ENCODE measurements around the gene PTEN.

GRCh38 chr10:87920538-87920937 is 57.1 kb downstream of the PTEN start:
- no peak for TF ChIP-seq POLR2A (IDR thresholded peaks at IDR 0.05)
- TF ChIP-seq, protein P1, sequence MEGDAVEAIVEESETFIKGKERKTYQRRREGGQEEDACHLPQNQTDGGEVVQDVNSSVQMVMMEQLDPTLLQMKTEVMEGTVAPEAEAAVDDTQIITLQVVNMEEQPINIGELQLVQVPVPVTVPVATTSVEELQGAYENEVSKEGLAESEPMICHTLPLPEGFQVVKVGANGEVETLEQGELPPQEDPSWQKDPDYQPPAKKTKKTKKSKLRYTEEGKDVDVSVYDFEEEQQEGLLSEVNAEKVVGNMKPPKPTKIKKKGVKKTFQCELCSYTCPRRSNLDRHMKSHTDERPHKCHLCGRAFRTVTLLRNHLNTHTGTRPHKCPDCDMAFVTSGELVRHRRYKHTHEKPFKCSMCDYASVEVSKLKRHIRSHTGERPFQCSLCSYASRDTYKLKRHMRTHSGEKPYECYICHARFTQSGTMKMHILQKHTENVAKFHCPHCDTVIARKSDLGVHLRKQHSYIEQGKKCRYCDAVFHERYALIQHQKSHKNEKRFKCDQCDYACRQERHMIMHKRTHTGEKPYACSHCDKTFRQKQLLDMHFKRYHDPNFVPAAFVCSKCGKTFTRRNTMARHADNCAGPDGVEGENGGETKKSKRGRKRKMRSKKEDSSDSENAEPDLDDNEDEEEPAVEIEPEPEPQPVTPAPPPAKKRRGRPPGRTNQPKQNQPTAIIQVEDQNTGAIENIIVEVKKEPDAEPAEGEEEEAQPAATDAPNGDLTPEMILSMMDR (IDR thresholded peaks at IDR 0.05) = no peak
